ENCODE measurements around the gene PFKFB3.

GRCh38 chr10:6185039-6185716 is 17.6 kb upstream of the PFKFB3 start:
- TF ChIP-seq FOXA1 (IDR thresholded peaks at IDR 0.05) (no peak), SP1 (IDR thresholded peaks at IDR 0.05) (no peak), ELF4 (IDR thresholded peaks at IDR 0.05) (no peak), FOXM1 (IDR thresholded peaks at IDR 0.05; ENCODE audit: borderline replicate concordance) (no peak), BHLHE40 (IDR thresholded peaks at IDR 0.05; ENCODE audit: borderline replicate concordance) (no peak), LEF1 (IDR thresholded peaks at IDR 0.05; ENCODE audit: borderline replicate concordance) (no peak), TARDBP (IDR thresholded peaks at IDR 0.05) (no peak), FOXK2 (IDR thresholded peaks at IDR 0.05) (no peak)
